Liver (tissue), 9 donors: ENCODE results near the gene TGFBR1. TPM values are rescaled to one million over a fixed set of nuclear protein-coding genes. Genes with fewer than 3 reads are reported as not detected.

ENCODE experiments used
- DNase-seq: peaks from one replicate; pipeline ENCODE4 v3.0.0-alpha.2; 2017; ENCODE audit warnings: low spot score
- H3K27ac ChIP-seq, 2 donors: one replicate each; pipeline ENCODE4 v1.7.0; 2013; ENCODE audit warnings: inconsistent platforms in 2 of 2, low read length in 2 of 2, control low read depth in 1 of 2, low read depth in 1 of 2, mild to moderate bottlenecking in 1 of 2
- H3K27me3 ChIP-seq, 4 donors: one replicate each; pipeline versions ENCODE4 v1.6.1 to v1.7.0; 2013; ENCODE audit warnings: low read length in 3 of 4, inconsistent platforms in 1 of 4, mild to moderate bottlenecking in 1 of 4, moderate library complexity in 1 of 4; ENCODE audit not compliant: control insufficient read depth in 4 of 4, insufficient read depth in 4 of 4
- H3K36me3 ChIP-seq, 4 donors: one replicate each; pipeline versions ENCODE4 v1.6.1 to v1.7.0; 2013; ENCODE audit warnings: low read length in 3 of 4, mild to moderate bottlenecking in 3 of 4, low read depth in 1 of 4, moderate library complexity in 1 of 4; ENCODE audit not compliant: control insufficient read depth in 4 of 4, insufficient read depth in 3 of 4
- H3K4me1 ChIP-seq, 4 donors: one replicate each; pipeline versions ENCODE4 v1.6.1 to v1.7.0; 2013; ENCODE audit warnings: low read length in 3 of 4, mild to moderate bottlenecking in 3 of 4, moderate library complexity in 1 of 4; ENCODE audit not compliant: control insufficient read depth in 4 of 4, insufficient read depth in 4 of 4
- H3K4me3 ChIP-seq, 3 donors: one replicate each; pipeline versions ENCODE4 v1.6.1 to v1.7.0; 2013; ENCODE audit warnings: low read length in 3 of 3, control low read depth in 1 of 3, low read depth in 1 of 3, mild to moderate bottlenecking in 1 of 3
- H3K9ac ChIP-seq, 2 donors: one replicate each; pipeline ENCODE4 v1.7.0; 2013; ENCODE audit warnings: low read length in 2 of 2, mild to moderate bottlenecking in 2 of 2, moderate library complexity in 2 of 2, control low read depth in 1 of 2, low read depth in 1 of 2
- H3K9me3 ChIP-seq, 4 donors: one replicate each; pipeline versions ENCODE4 v1.6.1 to v1.7.0; 2013; ENCODE audit warnings: low read length in 3 of 4; ENCODE audit not compliant: control insufficient read depth in 4 of 4
- FOXA2 ChIP-seq: IDR thresholded peaks from 2 replicates; pipeline ENCODE4 v1.6.1; 2016; ENCODE audit warnings: antibody characterized with exemption
- GABPA ChIP-seq, 2 donors: IDR thresholded peaks in 1 of 2; conservative IDR thresholded peaks in 1 of 2; 2 replicates each; pipeline ENCODE4 v1.6.1; 2016; ENCODE audit warnings: antibody characterized with exemption in 2 of 2, mild to moderate bottlenecking in 1 of 2, moderate library complexity in 1 of 2
- HNF4G ChIP-seq: IDR thresholded peaks from 2 replicates; pipeline ENCODE4 v1.6.1; 2016; ENCODE audit warnings: antibody characterized with exemption
- JUND ChIP-seq, 2 donors: IDR thresholded peaks; 2 replicates each; pipeline ENCODE4 v1.6.1; 2016; ENCODE audit warnings: antibody characterized with exemption in 2 of 2
- MAX ChIP-seq: IDR thresholded peaks from 2 replicates; pipeline ENCODE4 v1.6.1; 2016; ENCODE audit warnings: antibody characterized with exemption
- SP1 ChIP-seq: IDR thresholded peaks from 2 replicates; pipeline ENCODE4 v1.6.1; 2018; ENCODE audit warnings: antibody characterized with exemption, mild to moderate bottlenecking
- ZBTB33 ChIP-seq: IDR thresholded peaks from 2 replicates; pipeline ENCODE4 v1.6.1; 2016; ENCODE audit warnings: antibody characterized with exemption
- WGBS: extraction: QIAGEN DNeasy Blood & Tissue Kit; methylation state at CpG from one replicate; pipeline ENCODE4 v1.1.7; 2013; 5-methylcytosine and 5-hydroxymethylcytosine counted together
- polyA plus RNA-seq, 2 donors: library from polyadenylated mRNA; stranded (reverse) in 1 of 2; unstranded in 1 of 2; fragments of 200-250 nt in 1 of 2; fragments of >200 nt in 1 of 2; fragmentation: Nextera tagmentation in 1 of 2; extraction: Ambion mirVana in 1 of 2; gene quantifications; one replicate each; pipeline versions ENCODE4 v1.2.1 to v1.2.3, GENCODE V29; 2013 to 2015
- total RNA-seq, 2 donors: library from RNA; depleted of rRNA; stranded (reverse); fragments of >200 nt; gene quantifications; one replicate each; pipeline ENCODE4 v1.2.3, GENCODE V29; 2014
- TF ChIP-seq, protein P1 (sequence below): IDR thresholded peaks from 2 replicates; pipeline ENCODE4 v1.6.1; 2016; ENCODE audit warnings: antibody characterized with exemption
- donor health status: healthy.
- donor health status: healthy.
- donor health status: healthy.
- donor health status: healthy.
- donor health status: healthy.

Gene TGFBR1
- total and polyA plus RNA-seq, 4 donors, result 3.1 to 18.2 (median 11.0) TPM

GRCh38 chr9:99169086-99169485 lies 64.2 kb downstream of the TGFBR1 start (continued):
- TF ChIP-seq, protein P1, sequence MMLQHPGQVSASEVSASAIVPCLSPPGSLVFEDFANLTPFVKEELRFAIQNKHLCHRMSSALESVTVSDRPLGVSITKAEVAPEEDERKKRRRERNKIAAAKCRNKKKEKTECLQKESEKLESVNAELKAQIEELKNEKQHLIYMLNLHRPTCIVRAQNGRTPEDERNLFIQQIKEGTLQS, result no peak

- no peak for DNase-seq
- Histone ChIP-seq H3K4me1 (no peaks in the 10 kb centered on the region), H3K27me3 (no peaks in the 10 kb centered on the region), H3K9ac (no peak overlapping the region), H3K4me3 (no peak overlapping the region), H3K9me3 (no peaks in the 10 kb centered on the region), H3K27ac (no peak overlapping the region), H3K36me3 (no peaks in the 10 kb centered on the region)
- TF ChIP-seq SP1 (no peak), FOXA2 (no peak)
- 69% methylated on average over 10 of the region's 10 CpGs for WGBS
Observed at GRCh38 chr9:99169982-99170761, 65.3 kb downstream of the TGFBR1 start.

- Histone ChIP-seq H3K36me3 (no peaks in the 10 kb centered on the region), H3K27me3 (no peaks in the 10 kb centered on the region), H3K9me3 (no peaks in the 10 kb centered on the region), H3K27ac (no peak overlapping the region), H3K4me3 (no peak overlapping the region), H3K4me1 (no peaks in the 10 kb centered on the region), H3K9ac (no peak overlapping the region)
- WGBS, result 87% methylated on average over 15 of the region's 15 CpGs
- no peak for DNase-seq
- TF ChIP-seq GABPA (IDR thresholded peaks at IDR 0.05 in 1 of 2, conservative IDR thresholded peaks at IDR 0.05 in 1 of 2) (no peak), JUND (IDR thresholded peaks at IDR 0.05) (no peak), ZBTB33 (no peak), HNF4G (no peak), FOXA2 (no peak), MAX (no peak)
- TF ChIP-seq, protein P1, result no peak
Observed at GRCh38 chr9:99171225-99172123, 66.6 kb downstream of the TGFBR1 start.
